GM12892 (cell line): ENCODE results near the gene CHKA.

Experiments used
- DNase-seq: peaks from one replicate; pipeline ENCODE4 v3.0.0; 2011; ENCODE audit not compliant: insufficient read length
- FAIRE-seq: peaks from 2 replicates; lab custom pipeline; 2011; peaks lifted over from hg19 to GRCh38; lab: Jason Lieb, UNC
- POLR2A ChIP-seq: IDR thresholded peaks from 2 replicates; pipeline ENCODE4 v1.6.1; 2011; ENCODE audit warnings: low read depth, low read length, control low read depth
- POLR2AphosphoS5 ChIP-seq: IDR thresholded peaks from 2 replicates; pipeline ENCODE4 v1.6.1; 2011; ENCODE audit warnings: low read depth, low read length, control low read depth
- TAF1 ChIP-seq: IDR thresholded peaks from 2 replicates; pipeline ENCODE4 v1.6.1; 2011; ENCODE audit warnings: low read depth, mild to moderate bottlenecking, control low read depth, low read length, borderline replicate concordance

Gene CHKA

DNA sequence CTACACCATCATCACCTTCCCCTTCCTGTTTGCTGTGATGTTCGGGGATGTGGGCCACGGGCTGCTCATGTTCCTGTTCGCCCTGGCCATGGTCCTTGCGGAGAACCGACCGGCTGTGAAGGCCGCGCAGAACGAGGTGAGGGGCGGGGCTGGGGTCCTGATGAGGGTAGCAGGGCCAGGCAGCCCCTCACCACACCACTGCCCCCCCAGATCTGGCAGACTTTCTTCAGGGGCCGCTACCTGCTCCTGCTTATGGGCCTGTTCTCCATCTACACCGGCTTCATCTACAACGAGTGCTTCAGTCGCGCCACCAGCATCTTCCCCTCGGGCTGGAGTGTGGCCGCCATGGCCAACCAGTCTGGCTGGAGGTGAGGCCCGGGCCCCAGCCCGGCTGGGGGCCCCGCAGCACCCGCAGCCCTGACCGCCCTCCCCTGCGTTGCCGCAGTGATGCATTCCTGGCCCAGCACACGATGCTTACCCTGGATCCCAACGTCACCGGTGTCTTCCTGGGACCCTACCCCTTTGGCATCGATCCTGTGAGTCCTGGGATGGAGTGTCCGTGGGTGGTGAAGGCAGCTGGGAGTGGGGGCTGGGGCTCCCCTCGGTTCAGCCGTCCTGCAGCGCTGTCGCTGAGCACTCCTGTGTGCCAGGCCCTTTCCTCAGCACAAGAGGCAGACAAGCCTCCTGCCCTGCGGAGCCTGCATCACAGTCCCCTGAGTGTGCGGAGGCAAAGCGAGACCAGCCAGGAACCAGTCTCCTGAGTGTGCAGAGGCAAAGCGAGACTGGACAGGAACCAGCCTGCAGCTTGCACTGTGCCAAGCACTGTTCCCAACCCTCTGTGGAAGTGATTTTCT is 73.5 kb downstream of the CHKA start:
- FAIRE-seq (no peak), DNase-seq (no peak)
- no peak for TF ChIP-seq POLR2A
- no peak for TF ChIP-seq POLR2AphosphoS5

DNA sequence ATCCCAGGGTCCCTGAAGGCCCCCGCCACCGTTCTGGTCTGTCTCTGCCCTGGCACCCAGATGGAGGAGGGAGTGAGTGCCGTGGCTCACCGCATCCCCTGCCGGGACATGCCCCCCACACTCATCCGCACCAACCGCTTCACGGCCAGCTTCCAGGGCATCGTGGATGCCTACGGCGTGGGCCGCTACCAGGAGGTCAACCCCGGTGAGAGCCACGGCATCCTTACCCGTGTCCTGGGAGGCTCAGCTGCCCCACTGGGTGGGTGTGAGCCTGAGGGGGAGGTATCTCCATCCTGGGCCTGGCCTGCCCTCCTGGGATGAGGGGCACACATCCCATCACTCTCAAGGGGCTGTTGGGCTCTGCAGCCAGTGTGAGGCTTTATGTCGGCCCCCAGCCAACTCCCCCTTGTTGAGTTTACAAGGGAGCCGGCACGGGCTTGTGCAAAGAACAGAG is 76.3 kb downstream of the CHKA start:
- DNase-seq: no peak
- FAIRE-seq: no peak
- TF ChIP-seq POLR2AphosphoS5 (no peak), POLR2A (no peak)

DNA sequence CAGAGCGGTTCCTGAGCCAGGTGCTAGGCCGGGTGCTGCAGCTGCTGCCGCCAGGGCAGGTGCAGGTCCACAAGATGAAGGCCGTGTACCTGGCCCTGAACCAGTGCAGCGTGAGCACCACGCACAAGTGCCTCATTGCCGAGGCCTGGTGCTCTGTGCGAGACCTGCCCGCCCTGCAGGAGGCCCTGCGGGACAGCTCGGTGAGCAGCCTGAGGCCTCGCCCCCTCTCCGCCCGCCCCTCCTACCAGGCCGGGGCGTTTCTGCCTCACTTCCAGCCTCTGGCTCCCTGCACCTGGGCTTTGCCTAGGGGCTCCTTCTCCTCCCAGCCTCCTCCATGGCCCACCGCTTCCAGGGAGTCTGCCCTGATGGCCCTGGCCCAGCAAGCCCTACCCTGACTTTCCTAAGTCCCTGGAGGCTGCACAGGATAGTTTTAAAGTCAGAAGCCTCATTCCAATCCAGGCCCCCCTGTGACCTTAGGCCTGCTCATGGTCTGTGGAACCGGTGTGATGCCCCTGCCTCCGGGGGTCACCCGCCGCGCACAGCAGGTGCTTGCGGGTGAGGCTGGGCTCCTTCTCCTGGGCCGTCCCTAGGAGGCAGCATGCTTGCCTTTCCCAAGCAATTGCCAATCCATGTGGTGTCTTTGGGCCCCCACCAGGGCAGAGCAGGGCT is 76.9 kb downstream of the CHKA start:
- TF ChIP-seq POLR2A (no peak), TAF1 (no peak), POLR2AphosphoS5 (no peak)
- DNase-seq (no peak), FAIRE-seq (no peak)

DNA sequence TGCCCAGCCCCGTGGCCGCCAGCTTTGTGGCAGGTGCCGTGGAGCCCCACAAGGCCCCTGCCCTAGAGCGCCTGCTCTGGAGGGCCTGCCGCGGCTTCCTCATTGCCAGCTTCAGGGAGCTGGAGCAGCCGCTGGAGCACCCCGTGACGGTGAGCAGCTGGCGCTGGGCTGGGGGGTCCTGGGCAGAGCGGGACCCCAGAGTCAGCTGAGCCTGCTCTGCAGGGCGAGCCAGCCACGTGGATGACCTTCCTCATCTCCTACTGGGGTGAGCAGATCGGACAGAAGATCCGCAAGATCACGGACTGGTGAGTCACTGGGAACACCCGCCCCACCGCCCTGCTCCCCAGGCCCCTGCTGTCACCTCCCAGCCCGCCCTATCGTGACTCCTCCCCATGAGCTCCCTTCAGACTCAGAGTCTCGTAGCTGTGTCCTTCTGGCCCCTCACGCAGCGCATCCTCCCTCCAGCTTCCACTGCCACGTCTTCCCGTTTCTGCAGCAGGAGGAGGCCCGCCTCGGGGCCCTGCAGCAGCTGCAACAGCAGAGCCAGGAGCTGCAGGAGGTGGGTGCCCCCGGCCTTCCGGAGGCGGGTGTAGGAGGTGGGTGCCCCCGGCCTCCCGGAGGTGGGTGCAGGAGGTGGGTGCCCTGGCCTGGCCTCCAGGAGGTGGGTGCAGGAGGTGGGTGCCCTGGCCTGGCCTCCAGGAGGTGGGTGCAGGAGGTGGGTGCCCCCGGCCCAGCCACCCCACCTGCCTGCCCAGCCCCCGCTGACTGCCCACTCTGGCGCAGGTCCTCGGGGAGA is 77.6 kb downstream of the CHKA start:
- FAIRE-seq (no peak), DNase-seq (no peak)
- TF ChIP-seq TAF1 (no peak), POLR2AphosphoS5 (no peak), POLR2A (no peak)

DNA sequence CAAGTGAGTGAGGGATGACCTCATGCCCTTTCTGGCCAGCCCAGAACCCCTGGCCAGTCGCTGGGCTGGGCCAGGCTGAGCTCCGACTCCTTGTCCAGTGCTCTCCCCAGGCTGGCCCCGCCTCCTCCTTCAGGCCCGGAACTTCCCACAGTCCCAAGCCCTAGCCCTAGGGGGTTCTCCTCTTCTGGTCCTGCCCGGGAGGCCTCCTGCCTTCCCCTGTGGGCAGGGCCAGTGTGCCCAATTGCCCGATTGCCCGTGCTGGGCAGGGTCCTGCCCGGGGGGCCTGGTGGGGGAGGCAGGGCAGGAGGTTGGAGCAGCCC is 78.2 kb downstream of the CHKA start:
- FAIRE-seq (no peak), DNase-seq (no peak)
- TF ChIP-seq POLR2AphosphoS5: no peak
- no peak for TF ChIP-seq TAF1
- TF ChIP-seq POLR2A: no peak

DNA sequence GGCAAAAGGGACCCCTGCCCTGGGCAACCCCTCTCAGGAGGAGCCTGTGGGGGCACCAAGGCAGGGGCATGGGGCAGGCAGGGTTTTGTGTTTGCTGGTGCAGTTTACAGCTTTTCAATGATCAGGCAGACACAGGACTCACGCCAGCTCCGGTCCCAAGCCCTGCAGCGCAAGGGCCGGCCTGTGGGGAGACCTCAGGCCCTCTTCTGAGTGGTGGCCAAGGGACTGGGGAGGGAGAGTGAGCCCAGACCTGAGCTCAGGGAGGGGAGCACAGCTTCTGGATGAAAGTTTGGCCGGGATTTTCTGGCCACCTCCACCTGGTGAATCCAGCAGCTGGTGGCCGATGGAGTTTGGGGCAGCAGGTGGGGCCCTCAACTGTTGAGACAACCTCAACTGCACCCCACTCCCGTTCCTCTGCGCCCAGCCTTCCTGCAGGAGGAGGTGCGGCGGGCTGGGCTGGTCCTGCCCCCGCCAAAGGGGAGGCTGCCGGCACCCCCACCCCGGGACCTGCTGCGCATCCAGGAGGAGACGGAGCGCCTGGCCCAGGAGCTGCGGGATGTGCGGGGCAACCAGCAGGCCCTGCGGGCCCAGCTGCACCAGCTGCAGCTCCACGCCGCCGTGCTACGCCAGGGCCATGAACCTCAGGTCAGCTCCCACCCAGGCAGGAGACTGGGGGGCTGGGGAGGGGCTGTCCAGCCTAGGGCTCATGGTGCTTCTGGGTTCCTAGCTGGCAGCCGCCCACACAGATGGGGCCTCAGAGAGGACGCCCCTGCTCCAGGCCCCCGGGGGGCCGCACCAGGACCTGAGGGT is 78.8 kb downstream of the CHKA start:
- no peak for FAIRE-seq
- DNase-seq: no peak
- no peak for TF ChIP-seq TAF1
- TF ChIP-seq POLR2AphosphoS5: no peak
- TF ChIP-seq POLR2A: no peak

DNA sequence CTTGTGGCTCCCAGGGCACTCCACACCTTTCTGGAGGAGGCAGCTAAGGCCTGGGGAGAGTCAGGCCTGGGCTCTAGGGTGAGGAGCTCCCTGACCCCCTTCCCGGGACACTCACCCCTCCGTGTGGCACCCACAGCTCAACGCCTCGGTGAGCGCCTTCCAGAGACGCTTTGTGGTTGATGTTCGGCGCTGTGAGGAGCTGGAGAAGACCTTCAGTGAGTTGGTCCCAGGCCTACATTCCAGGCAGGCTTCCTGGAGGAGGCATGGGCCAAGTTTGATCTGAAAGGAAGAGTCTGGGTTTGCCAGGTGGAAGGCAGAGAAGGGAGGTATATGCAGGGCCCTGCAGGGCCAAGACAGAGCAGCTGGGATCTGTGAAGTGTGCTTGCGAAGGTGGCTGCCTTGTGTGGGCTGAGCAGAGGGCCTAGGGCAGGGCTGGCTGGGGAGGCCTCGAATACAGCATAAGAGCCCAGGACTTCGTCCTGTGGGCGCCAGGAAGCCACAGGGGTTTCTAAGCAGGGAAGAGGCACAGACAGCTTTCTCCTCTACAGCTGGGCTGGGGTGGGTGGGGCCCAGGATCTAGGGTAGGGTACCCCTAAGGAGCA is 79.5 kb downstream of the CHKA start:
- FAIRE-seq (no peak), DNase-seq (no peak)
- no peak for TF ChIP-seq POLR2AphosphoS5
- no peak for TF ChIP-seq TAF1
- TF ChIP-seq POLR2A: no peak

DNA sequence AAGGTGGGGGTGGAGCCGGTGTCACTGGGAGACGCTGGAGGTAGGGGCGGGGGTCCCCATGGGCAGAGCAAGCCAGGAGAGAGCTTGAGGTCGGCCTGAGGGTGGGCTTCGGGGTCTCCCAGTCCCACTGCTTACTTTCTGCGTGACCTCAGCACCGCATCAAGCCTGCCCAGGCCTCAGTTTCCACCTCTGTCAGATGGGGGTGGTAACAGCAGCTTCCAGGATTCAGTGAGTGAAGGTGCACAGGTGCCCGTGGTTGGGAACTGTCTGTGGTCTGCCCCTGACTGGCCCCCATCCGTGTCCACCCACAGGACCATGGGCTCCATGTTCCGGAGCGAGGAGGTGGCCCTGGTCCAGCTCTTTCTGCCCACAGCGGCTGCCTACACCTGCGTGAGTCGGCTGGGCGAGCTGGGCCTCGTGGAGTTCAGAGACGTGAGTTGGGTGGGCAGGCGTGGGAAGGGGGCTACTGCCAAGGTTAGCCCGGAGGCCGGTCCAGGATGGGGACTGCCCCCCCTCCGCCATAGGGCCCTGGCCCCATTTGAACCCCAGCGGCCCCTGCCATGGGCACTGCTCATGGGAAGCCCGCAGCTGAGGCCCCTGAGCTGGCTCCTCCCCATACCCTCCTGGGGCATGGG is 80.1 kb downstream of the CHKA start:
- DNase-seq (no peak), FAIRE-seq (no peak)
- TF ChIP-seq TAF1 (no peak), POLR2AphosphoS5 (no peak), POLR2A (no peak)

DNA sequence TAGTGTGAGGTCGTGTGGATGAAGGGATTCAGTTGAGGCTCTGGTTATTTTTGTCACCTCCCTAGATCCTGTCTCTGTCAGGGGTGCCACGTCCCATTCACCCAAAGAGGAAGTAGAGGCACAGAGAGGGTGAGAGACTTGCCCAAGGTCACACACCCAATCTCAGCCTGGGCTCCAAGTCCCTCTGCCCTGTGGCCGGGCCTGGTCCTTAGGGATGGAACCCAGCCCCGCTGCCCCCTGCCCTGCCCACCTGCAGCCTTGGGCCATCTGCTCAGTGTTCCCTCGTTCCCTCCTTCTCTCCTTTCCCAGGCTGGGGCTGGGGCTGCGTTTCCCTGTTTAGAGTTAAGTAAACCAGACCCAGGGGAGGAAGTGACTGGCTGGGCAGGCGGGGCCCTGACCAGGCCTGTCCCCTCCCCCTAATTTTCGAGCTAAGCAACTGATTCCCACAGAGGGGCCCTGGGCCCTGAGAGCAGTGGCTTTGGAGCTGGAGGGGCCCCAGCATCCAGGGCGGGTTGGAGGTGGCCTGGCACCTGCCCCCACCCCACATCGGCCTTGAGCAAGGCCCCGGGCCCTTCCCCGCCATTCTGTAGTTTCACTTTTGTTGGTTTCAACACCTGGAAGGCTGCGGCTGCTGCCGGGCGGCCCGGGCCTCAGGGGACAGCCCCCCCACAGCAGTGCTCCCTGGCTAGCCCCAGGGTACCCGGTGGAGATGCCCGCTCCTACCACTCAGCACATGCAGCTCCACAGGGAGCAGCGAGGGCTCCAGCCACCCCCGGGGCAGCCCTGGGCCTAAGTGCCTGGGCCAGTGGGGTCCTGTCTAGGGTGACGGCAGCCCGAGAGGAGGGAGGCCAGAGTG is 80.9 kb downstream of the CHKA start:
- TF ChIP-seq POLR2AphosphoS5 (no peak; the same call in 1 of the 2 replicates), TAF1 (no peak), POLR2A (no peak)
- DNase-seq (peak; percentile 95), FAIRE-seq (peak; percentile 91)
